ENCODE measurements around the gene NABP2.
"Not testable (repeated sequence)": the region's sequence is repeated elsewhere in the genome, so short reads cannot be mapped to it uniquely, and the experiment has no call there.

The NABP2 gene

DNA sequence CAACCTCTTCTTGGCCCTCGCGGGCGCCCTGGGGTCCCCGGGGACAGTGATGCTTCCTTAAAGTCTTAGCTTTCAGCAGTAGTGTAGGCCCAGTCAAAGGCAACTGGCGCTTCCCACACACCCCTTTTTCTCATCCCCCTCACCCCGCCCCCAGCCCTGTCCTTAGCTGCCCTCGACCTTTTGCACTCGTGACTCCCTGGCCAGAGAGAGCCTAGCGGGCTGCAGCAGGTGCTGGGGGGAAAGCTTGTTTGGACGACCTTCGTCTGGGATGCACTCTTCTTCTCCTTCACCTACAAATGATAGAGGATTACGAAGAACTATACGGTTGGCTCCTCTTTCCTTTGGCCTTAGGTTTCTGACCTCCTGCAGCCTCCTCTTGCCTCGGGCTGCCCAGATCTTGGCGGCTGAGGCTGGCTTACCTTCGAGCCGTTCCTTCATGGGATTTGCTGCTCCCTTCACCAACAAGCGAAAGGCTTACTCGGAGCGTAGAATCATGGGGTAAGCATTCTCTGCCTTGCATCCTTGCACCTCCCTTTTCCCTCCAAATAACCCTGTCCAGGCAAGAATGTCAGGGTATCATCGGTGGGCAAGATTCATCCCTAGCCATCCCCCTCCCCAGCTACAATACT is 43.4 kb downstream of the NABP2 start:
- TF ChIP-seq CTCF (IDR thresholded peaks at IDR 0.05), result no peak
- H3K4me3 ChIP-seq (ENCODE audit: low read depth in 1 of 2, low read length in 1 of 2), result peak overlapping the region; percentile 79 to 80
- H3K36me3 ChIP-seq, result peaks cover 28% of the 10 kb centered on the region
- H3K27ac ChIP-seq, result peak overlapping the region; percentile 89
- H3K4me1 ChIP-seq (ENCODE audit: control insufficient read depth in 1 of 2, insufficient read depth in 1 of 2, low read depth in 1 of 2, low read length in 1 of 2), result peaks cover 17 to 19% of the 10 kb centered on the region in 2 experiments
- no peaks in the 10 kb centered on the region for H3K9me3 ChIP-seq
- H3K27me3 ChIP-seq, result no peaks in the 10 kb centered on the region

DNA sequence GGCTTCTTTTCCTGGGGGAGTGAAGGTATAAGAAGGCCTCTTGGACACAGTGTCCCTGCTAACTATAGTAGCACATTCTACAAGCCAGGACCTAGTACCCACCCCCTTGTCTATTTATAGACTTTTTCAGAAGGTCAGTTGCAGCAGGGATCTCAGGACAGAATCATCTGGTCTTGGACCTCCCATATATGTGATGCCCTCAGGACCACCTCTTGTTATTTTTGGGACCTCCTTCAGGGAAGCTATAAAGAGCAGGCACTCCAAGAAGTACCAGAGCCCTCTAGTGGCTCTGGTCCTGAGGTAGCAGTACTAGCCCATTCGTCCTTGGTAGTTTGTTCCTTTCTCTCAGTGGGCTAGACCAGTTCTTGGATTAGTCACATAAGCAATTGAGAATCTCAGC is 46.9 kb downstream of the NABP2 start:
- no peaks in the 10 kb centered on the region for H3K9me3 ChIP-seq
- no peak for TF ChIP-seq CTCF (IDR thresholded peaks at IDR 0.05)
- H3K36me3 ChIP-seq, result peaks cover 63% of the 10 kb centered on the region

GRCh38 chr12:56272468-56272867 is 48.3 kb downstream of the NABP2 start:
- H3K27me3 ChIP-seq; H3K4me3 ChIP-seq (ENCODE audit: low read depth in 1 of 2, low read length in 1 of 2); H3K4me1 ChIP-seq (ENCODE audit: control insufficient read depth in 1 of 2, insufficient read depth in 1 of 2, low read depth in 1 of 2, low read length in 1 of 2); H3K9me3 ChIP-seq; H3K27ac ChIP-seq: not testable (repeated sequence)
- H3K36me3 ChIP-seq, result peaks cover 76% of the 10 kb centered on the region

More for the DNA sequence above, 46.9 kb downstream of the NABP2 start:
- Histone ChIP-seq H3K4me3 (ENCODE audit: low read depth in 1 of 2, low read length in 1 of 2) (no peak overlapping the region), H3K27me3 (no peaks in the 10 kb centered on the region), H3K27ac (no peak overlapping the region), H3K4me1 (ENCODE audit: control insufficient read depth in 1 of 2, insufficient read depth in 1 of 2, low read depth in 1 of 2, low read length in 1 of 2) (peaks cover 12 to 16% of the 10 kb centered on the region in 2 experiments)

DNA sequence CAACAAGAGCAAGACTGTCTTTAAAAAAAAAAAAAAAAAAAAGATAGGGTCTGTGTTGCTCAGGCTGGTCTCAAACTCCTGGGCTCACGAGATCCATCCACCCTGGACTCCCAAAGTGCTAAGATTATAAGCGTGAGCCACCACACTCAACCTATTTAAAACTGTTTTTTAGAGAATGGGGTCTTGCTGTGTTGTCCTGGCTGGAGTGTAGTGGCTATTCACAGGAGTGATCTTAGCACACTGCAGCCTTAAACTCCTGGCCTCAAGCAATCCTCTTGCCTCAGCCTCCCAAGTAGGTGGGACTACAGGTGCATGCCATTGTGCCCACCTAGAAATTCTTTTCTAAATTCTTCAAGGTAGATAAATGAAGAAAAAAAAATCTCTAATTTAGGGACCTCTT is 50.2 kb downstream of the NABP2 start:
- H3K4me1 ChIP-seq (ENCODE audit: control insufficient read depth in 1 of 2, insufficient read depth in 1 of 2, low read depth in 1 of 2, low read length in 1 of 2), result no peaks in the 10 kb centered on the region
- no peak for TF ChIP-seq CTCF (IDR thresholded peaks at IDR 0.05)

DNA sequence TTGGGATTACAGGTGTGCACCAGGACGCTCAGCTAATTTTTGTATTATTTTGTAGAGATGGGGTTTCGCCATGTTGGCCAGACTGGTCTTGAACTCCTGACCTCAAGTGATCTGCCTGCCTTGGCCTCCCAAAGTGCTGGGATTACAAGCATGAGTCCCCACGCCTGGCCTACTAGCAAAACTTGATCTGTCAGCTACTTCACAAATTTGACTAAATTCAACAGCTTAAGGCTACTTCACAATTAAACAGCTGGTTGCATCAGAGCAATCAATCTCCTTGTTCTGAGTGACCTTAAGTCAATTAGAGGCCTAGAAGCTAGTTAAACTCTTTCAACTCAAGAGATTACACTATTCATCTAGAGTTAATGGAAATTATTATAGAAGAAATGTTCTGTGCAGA is 54.8 kb downstream of the NABP2 start:
- Histone ChIP-seq H3K27me3 (no peaks in the 10 kb centered on the region), H3K9me3 (no peaks in the 10 kb centered on the region), H3K36me3 (peaks cover 99% of the 10 kb centered on the region), H3K4me3 (ENCODE audit: low read depth in 1 of 2, low read length in 1 of 2) (no peak overlapping the region), H3K27ac (no peak overlapping the region), H3K4me1 (ENCODE audit: control insufficient read depth in 1 of 2, insufficient read depth in 1 of 2, low read depth in 1 of 2, low read length in 1 of 2) (no peaks in the 10 kb centered on the region)
- no peak for TF ChIP-seq CTCF (IDR thresholded peaks at IDR 0.05)

More for the DNA sequence above, 50.2 kb downstream of the NABP2 start:
- Histone ChIP-seq H3K4me3 (ENCODE audit: low read depth in 1 of 2, low read length in 1 of 2) (no peak overlapping the region), H3K27ac (peak overlapping the region; percentile 48), H3K27me3 (no peaks in the 10 kb centered on the region), H3K36me3 (peaks cover 94% of the 10 kb centered on the region), H3K9me3 (no peaks in the 10 kb centered on the region)
